Globus pallidus (tissue), 1 donor: ENCODE measurements around the gene S100B.
"Not testable (repeated sequence)": the region's sequence is repeated elsewhere in the genome, so short reads cannot be mapped to it uniquely, and the experiment has no call there.

ENCODE experiments used
- DNase-seq: peaks from one replicate; pipeline ENCODE4 v3.0.0-alpha.2; 2015; ENCODE audit warnings: low spot score

Gene S100B

DNA sequence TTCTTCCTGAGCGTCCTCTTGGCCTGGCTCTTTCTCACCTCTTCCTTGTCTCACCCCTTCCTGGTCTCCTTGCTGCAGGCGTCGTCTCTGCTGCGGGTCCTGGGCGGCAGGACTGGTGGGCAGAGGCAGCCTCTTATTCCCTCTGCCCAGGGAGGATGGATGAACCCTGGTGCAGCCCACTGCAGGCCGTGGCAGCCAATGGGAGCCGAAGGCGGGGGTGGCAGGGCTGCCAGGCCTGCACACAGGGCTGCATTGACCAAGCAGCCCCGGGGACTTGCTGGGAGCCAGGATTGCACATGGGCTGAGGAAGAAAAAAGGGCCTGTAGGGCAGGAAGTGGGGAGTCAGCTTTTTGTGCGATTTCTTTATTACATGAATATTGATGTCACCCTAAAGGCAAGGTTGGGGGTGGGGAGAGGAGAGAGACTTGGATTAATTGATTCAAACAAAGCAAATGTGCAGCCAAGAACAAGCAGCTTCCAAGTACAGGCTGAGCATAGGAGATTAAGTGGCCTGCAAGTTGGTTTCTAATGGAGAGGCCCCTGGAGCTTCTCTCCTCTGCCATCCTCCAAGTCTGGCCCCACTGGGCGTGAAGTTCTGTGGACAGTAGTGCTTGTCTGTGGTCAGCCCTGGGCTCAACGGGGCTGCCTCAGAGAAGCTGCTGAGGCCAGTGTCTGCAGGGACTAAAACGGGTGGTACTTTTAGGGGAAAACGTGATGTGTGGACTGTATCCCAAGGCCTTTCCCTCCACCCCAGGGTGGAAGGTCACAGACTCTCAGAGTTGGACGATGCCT, at the start of gene S100B:
Gene S100B, minus strand, starts transcription at position 108 of the 792 bp plus-strand sequence. CDS start 2,667 bp downstream, outside the sequence.
- peak; percentile 98 for DNase-seq

DNA sequence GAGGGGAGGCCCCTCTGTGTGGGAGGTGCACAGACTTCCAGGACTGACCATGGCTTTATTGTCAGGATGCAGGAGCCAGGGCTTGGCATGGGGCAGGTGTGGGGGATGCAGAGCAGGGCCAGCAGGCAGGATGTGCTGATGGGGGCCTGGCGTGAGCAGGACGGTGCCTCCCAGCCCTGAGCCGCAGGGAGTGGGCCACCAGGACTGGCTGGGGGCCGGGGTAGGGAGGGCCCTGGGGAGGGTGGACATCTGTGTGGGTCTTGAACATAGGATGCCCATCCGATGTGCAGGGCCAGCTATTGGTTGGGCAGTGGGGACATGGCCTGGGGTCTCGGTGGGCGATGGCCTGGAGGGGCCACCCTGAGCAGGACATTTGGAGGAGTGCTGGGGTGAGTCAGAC, 46.2 kb upstream of the S100B start:
- DNase-seq = no peak

DNA sequence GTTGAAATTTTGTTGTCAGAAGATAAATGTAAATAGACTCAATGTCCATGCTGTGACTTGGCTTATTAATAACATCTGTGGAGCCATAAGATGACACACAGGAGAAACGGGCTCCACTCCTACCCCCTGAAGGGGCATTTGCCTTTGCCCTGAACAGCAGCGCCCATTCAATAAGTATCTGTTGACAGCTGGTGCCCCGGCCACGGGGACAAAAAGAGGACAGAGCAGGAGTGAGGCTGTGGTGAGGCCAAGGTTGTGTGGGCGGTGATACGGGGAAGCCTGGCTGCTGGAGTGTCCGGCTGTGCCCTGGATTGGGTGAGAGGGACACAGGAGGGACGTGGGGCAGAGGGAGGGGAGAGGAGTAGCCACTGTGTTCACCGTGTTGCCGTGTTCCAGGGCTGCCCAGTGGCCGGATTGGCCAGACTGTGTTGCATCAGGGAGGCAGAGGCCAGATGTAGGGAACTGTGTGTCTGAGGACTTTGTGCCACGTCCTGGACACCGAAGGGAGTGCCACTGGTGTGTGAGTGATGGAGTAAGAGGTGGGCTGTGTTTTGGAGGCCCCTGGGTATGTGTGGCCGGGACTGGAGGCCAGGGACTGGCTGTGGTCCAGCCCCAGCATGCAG, 45.7 kb upstream of the S100B start:
- DNase-seq = no peak

DNA sequence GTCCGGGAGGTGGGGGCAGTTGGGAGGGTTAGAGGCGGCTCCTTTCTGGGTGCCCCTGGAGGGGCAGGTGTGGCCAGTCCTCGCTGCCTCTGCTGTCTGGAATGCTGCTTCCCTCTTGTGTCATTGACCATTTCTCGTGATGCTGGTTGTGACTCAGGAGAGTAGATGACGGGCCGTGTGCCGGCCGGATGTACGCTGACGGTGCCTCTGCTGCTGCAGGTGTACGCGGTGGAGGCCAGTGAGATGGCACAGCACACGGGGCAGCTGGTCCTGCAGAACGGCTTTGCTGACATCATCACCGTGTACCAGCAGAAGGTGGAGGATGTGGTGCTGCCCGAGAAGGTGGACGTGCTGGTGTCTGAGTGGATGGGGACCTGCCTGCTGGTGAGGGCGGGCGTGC, 44.5 kb upstream of the S100B start:
- DNase-seq = no peak

DNA sequence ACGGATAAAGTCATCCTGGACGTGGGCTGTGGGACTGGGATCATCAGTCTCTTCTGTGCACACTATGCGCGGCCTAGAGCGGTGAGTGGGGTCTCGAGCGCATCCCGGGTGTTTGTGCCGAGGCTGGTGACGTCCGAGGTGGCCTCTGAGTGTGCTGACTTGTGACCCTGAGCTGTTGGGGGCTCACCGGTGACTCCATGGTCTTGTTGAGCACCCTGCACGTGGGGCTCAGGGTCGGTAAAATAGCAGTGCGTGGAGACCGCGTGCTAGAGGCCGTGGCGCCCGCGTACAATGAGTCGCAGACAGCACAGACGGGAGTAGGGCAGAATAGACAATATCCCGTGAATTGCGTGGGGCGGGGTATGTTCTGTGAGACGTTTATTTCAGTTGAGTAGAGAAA, 43.7 kb upstream of the S100B start:
- DNase-seq = no peak

DNA sequence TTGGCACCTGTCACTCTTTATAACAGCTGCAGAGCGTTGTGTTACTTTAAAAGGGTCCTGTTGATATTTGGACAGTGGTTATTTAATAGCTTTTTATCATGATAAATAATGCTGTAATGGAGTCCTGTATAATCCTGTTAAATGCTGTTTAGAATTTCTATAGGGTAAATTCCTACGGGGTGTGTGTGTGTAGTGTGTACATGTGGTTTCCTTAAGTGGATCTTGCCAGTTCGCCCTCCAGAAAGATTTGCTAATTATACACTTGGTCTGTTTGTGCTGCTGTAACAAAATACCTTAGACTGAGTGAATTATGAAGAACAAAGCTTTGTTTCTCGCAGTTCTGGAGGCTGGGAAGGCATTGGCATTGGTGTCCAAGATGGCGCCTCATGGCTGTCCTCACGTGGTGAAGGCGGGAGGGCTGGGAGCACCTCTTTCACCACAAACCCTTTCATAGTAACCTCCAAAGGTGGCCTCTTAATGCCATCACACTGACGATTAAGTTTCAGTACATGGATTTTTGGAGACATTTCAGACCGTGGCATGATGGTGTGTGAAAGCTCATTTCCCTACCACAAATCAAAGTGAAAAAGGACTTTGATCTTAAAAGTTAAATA, 41.8 kb upstream of the S100B start:
- no peak for DNase-seq

DNA sequence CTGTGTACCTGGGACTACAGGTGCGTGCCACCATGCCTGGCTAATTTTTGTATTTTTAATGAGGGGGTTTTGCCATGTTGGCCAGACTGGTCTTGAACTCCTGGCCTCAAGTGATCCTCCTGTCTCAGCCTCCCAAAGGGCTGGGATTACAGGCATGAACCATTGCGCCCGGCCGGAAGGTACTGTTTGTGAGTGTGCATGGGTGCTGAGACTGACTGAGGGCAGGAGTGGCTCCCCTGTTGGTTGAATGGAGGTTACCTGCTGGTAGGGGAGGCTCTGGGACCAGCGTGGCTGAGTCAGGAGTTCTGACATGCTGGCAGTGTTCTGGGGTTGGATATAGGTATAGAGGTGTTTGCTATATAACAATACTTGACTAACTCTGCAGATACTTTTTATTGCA, 41.0 kb upstream of the S100B start:
- no peak for DNase-seq

DNA sequence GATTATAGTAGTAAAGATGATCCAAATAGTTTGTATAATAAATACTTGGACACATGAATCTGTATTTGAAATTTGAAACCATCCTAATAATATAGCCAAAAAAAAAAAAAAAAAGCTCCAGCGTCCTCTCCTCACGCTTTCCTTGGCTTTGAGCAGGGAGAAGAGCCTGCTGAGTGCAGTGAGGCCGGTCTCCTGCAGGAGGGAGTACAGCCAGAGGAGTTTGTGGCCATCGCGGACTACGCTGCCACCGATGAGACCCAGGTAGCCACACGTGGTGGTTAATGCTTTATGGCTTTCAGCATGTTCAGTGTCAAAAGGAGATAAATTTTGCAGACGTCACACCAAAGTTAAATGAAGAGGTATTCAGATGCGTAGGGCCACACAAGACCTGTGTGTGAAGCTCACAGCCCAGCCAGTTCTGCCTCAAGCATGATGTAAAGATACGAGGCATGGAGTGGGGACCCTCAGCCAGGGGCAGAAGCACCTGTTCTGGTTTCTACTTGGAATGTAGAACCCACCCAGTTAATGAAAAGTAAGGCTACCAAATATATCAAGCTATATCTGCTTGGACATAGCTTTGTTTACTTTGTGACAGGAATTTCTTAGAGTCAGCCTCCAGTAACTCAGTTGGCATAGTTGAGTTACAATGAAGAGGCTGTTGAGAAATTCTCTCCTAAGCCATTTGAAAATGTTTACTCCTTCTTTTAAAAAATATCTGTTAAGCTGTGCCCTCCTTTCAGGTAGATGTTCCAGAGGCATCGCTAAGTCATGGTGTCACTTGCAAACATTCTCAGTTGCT, 38.7 kb upstream of the S100B start:
- DNase-seq = no peak

DNA sequence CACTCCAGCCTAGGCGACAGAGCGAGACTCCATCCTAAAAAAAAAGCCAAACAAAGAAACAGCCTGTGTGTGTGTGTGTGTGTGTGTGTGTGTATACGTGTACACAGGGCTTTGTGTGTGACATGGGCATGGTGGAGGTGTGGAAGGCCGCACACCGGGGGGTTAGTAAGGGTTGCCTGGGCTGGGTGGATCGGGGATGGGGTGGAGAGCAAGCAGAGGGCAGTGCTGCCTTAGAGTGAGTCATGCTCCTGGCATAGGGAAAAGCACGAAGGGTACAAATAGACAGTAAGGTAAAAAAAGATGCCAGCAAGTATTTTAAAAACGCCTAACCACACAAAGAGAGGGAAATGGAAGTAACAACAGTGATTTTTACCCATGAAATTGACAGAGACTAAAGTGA, 36.8 kb upstream of the S100B start:
- DNase-seq = no peak

DNA sequence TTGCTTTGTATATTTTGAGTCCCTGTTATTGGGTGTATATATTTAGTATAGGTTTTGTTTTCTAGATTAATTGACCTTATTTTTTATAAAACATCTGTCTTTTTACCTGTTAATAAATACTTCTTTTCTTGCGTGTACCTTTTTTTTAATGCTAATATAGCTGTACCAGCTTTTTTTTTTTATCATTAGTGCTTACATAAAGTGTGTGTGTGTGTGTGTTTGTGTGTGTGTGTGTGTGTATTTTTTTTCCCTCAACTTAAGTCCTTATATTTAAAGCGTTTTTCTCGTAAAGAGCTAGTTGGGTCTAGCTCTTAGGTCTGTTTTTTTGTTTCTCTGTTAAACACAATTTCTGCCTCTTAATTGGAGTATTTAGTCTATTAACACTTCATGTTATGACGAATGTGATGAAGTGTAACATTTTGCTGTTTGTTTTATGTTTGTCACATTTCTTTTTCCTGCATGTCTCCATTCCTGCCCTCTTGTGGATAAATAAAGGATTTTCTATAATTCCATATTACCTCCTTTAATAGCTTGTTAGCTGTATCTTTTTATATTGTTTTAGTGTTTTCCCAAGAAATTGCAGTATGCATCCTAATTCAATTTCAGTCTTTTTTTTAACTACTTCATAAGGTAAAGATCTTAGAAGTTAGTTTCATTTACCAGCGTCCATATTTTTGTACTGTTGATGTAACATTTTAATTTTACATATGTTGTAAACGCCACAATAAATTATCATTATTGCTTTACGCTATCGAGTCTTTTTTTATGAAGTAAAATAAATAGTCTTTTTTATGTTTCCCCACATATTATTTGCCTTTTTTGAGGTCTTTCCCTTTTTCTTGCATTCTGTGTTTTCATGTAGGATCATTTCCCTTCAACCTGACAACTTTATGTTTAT, 34.9 kb upstream of the S100B start:
- peak; percentile 63 for DNase-seq

DNA sequence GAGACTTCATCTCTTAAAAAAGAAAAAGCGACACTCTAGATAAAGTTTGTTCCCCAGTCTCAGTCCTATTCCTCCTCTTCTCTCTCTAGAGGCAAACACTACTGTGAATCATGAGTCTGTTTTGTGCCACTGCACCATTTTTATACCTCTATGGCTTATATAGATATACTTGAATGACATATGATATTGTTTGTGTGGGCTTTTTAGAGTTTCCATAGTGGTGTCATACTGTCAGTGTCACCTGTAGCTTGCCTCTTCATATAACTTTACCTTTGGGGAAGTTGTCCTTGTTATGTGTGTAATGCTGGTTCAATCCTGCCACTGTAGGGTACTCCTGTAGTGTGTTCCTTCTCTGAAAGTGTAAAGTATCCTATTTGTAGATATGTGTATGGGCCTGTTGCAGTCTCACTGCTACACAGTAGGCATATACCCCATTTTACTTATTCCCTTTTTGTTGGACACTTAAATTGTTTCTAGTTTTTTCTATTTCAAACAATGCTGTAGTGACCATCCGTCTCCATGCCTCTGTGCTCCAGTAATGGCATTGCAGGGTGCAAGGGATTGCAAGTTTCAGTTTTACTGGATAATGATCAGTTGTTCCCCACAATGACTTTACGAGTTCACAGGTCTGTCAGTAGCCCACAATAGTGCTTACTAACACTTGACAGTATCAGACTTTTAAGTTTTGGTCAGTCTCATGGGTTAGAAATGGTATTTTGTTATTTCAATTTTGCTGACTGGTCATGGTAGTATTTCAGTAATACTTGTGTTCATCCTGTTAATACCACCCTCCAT, 33.3 kb upstream of the S100B start:
- peak; percentile 37 for DNase-seq

DNA sequence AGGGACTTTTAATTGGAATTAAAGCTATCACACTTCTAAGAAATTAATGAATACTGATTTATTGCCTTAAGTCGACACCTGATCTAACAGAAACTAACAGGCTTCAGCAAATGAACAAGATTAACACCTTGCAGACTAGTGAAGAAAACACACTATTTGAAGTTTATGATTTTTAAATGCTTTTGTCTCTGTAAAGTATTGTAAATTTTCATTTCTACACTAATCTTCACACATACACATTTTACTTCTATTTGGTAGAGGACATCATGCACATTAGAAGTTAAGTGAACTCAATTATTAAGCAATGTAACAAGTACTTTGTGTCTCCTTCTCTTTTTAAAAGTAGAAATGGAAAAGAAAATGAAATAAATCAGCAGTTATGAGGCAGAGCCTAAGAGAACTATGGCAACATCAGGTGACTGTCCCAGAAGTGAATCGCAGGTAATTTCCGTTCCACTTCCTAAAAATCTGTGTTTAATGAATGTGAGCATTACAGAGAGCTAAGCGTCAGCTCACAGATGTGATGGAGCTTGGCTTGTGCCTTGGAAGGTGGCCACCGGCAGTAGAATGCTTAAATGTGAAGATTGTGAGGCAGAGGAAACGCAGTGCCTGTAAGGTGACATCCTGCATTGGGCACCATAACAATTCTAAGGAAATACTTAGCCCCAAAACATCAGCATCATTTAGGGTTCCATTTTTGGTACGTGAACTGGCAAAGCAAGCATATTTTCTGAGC, 31.8 kb upstream of the S100B start:
- peak; percentile 19 for DNase-seq

DNA sequence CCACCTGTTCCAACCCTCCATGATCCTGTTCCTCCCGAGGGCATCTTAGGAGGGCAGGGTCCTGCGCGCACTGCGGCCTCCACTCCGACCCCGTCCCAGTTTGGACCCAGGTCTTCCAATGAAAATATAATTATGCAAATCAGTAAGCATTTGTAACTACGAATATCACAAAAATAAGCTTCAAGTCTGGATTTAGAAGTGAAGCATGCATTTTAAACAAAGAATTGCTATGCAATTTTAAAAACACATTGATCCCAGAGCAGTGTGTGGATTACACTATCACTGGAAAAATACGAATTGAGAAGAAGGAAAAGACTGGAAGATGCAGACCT, 31.3 kb upstream of the S100B start:
- no peak for DNase-seq

DNA sequence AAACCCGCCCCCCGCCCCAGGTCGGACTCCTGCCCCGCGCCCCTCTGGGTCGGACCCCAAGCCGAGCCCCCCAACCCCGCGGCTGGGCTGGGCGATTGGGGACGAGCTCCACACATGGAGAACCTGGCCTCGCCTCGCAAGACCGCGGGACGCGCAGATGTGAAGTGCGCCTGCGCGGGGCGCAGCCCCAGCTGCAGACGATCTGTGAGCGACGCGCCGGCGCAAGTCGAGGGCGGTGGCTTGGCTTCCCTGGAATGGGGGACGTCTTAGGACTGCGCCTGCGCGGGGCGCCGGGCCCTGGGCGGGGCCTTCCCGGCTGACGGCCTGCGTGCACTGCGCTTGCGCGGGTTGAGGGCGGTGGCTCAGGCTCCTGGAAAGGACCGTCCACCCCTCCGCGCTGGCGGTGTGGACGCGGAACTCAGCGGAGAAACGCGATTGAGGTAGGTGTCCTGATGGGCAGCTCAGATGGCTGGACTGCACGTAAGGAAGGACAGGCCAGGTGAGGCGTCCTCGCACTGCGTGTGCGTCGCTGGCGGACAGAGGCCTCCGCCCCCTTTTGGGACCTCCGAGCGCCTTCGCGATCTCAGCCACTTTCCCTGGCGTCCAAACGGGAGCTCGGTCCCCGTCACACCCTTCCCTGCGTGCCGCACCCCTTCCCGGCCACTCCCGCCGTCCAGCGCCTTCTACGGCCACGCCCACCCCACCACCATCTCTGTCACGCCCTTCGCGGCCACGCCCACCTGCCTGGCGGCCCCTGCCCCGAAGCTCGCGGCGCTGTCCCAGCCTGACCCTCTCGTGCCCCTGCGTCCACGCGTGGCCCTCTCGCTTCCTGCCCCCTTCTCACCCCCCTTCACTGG, 30.7 kb upstream of the S100B start, which contains the start of gene PRMT2:
Gene PRMT2, plus strand, starts transcription at position 351 of the 857 bp plus-strand sequence. CDS start 1,278 bp downstream, outside the sequence.
- DNase-seq = peak; percentile 97

DNA sequence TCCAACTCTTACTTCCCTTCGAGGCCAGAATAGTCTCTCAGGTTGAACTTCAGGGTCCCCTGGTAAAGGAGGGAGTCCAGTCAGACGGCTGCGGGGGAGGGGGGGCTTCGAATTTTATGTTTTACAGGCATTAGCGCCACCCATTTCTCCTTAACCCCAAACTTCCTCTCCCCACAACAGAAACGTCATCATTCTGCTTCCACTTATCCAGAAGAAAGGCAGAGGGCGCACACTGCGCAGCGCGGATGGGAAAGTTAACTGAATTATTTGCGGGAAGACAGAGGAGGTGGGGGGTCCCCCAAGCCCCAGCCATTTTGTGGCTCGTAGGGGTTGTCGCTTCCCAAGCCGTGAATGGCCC, 30.1 kb upstream of the S100B start:
- peak; percentile 86 for DNase-seq

DNA sequence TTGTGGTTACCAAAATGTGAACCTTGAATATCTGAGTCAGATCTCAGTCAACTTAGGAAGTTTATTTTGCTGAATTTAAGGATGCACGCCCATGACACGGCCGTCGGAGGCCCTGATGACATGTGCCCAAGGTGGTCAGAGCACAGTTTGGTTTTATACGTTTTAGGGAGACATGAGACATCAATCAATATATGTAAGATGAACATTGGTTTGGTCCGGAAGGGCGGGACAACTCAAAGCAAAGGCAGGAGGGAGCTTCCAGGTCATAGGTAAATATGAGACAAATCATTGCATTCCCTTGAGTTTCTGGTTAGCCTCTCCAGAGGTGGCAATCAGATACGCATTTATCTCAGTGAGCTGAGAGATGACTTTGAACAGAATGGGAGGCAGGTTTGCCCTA, 29.5 kb upstream of the S100B start:
- DNase-seq = no peak

DNA sequence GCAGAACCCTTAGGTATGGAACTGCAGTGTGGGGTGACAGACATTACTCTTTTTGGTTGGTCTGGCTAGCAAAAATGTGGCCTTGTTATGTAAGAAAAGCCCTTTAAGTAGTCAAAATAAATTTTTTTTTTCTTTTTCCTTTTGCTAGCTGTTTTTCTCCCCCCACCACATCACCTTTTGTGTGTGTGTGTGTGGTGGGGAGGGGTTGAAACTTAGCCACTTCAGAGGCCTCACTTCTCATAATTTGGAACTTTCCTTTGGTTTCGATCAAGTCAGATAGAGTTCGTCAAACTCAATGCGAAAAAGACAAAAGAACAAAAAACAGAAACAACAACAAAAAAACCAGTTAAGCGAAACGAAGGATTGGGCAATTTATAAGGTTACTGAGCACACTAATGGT, 28.7 kb upstream of the S100B start:
- DNase-seq = no peak

DNA sequence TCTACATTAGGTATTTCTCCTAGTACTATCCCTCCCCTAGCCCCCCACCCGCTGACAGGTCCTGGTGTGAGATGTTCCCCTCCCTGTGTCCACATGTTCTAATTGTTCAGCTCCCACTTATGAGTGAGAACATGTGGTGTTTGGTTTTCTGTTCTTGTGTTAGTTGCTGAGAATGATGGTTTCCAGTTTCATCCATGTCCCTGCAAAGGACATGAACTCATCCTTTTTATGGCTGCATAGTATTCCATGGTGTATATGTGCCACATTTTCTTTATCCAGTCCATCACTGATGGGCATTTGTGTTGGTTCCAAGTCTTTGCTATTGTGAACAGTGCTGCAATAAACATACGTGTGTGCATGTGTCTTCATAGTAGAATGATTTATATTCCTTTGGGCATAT, 26.0 kb upstream of the S100B start:
- not testable (repeated sequence) for DNase-seq

DNA sequence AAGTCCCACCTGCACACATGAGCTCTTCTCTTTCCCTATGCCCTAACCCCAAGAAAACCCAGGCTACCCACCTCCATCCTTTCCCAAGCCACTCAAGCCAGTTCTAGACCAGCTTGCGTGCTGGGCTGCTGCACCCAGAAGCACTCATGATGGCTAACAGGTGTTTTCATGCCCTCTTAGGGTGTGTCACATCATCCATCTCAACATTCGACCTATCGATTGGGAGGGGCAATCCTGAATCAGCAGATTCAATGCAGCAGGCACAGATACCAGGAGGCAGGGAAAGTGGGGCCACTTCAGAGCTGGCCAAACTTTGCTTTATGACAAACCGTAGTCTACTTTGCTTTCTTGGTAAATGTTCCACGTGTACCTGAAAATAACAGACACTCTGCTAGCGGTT, 24.0 kb upstream of the S100B start:
- DNase-seq = no peak
